Smooth muscle cell (in vitro differentiated cells): Measurements from ENCODE around the gene RBM20. TPM values are rescaled to one million over a fixed set of nuclear protein-coding genes. Genes with fewer than 3 reads are reported as not detected.
A peak's percentile ranks its signal among the peaks of the same experiment; 100 is the strongest.

ENCODE experiments used
- DNase-seq: peaks from one replicate; lab custom pipeline; 2025; ENCODE audit not compliant: unreplicated experiment; lab: John Stamatoyannopoulos, UW
- H2AFZ ChIP-seq: fragments of 200-600 bp; sonication (generic); 2 replicates; pipeline ENCODE4 v1.6.0; 2016; ENCODE audit warnings: antibody characterized with exemption, low read depth, mild to moderate bottlenecking
- H3F3A ChIP-seq: fragments of 200-600 bp; sonication (generic); 2 replicates; pipeline ENCODE4 v1.6.0; 2017; ENCODE audit warnings: antibody characterized with exemption, low read depth
- H3K27ac ChIP-seq: fragments of 200-600 bp; sonication (generic); 2 replicates; pipeline ENCODE4 v1.5.1; 2016; ENCODE audit warnings: low read depth, mild to moderate bottlenecking
- H3K27me3 ChIP-seq: fragments of 200-600 bp; sonication (generic); 2 replicates; pipeline ENCODE4 v1.6.1; 2016; ENCODE audit warnings: low read depth, mild to moderate bottlenecking
- H3K36me3 ChIP-seq: fragments of 200-600 bp; sonication (generic); 2 replicates; pipeline ENCODE4 v1.5.1; 2016; ENCODE audit warnings: low read depth
- H3K4me1 ChIP-seq: fragments of 200-600 bp; sonication (generic); 2 replicates; pipeline ENCODE4 v1.5.1; 2016; ENCODE audit warnings: low read depth
- H3K4me2 ChIP-seq: fragments of 200-600 bp; sonication (generic); 2 replicates; pipeline ENCODE4 v1.6.0; 2016; ENCODE audit warnings: mild to moderate bottlenecking
- H3K4me3 ChIP-seq: fragments of 200-600 bp; sonication (generic); 2 replicates; pipeline ENCODE4 v1.5.1; 2016; ENCODE audit warnings: mild to moderate bottlenecking
- H3K79me2 ChIP-seq: fragments of 200-600 bp; sonication (generic); 2 replicates; pipeline ENCODE4 v1.6.0; 2016; ENCODE audit warnings: low read depth, mild to moderate bottlenecking
- H3K9ac ChIP-seq: fragments of 200-600 bp; sonication (generic); 2 replicates; pipeline ENCODE4 v1.6.0; 2016; ENCODE audit warnings: low read depth
- H3K9me3 ChIP-seq: fragments of 200-600 bp; sonication (generic); replicated peaks from 2 replicates; pipeline ENCODE4 v1.5.1; 2016; ENCODE audit warnings: low read depth
- H4K20me1 ChIP-seq: fragments of 200-600 bp; sonication (generic); 2 replicates; pipeline ENCODE4 v1.6.0; 2016; ENCODE audit warnings: low read depth
- CTCF ChIP-seq: fragments of 200-600 bp; sonication (generic); IDR thresholded peaks from 2 replicates; pipeline ENCODE4 v1.5.1; 2017; ENCODE audit warnings: borderline replicate concordance, mild to moderate bottlenecking, antibody characterized with exemption; ENCODE audit not compliant: insufficient read depth, poor library complexity, severe bottlenecking
- WGBS: methylation state at CpG from one replicate; pipeline ENCODE4 v1.1.7; 2016; ENCODE audit warnings: low lambda C conversion rate; 5-methylcytosine and 5-hydroxymethylcytosine counted together
- polyA plus RNA-seq: library from polyadenylated mRNA; unstranded; fragments of >200 nt; fragmentation: Nextera tagmentation; extraction: Ambion mirVana; gene quantifications from 2 replicates; pipeline ENCODE4 v1.2.1, GENCODE V29; 2016
- total RNA-seq: library from RNA; depleted of rRNA; stranded (reverse); fragments of >200 nt; gene quantifications from 2 replicates; pipeline ENCODE4 v1.2.3, GENCODE V29; 2014

Gene RBM20
- total and polyA plus RNA-seq, 2 experiments from 2014 or later, result 0.09 TPM

DNA sequence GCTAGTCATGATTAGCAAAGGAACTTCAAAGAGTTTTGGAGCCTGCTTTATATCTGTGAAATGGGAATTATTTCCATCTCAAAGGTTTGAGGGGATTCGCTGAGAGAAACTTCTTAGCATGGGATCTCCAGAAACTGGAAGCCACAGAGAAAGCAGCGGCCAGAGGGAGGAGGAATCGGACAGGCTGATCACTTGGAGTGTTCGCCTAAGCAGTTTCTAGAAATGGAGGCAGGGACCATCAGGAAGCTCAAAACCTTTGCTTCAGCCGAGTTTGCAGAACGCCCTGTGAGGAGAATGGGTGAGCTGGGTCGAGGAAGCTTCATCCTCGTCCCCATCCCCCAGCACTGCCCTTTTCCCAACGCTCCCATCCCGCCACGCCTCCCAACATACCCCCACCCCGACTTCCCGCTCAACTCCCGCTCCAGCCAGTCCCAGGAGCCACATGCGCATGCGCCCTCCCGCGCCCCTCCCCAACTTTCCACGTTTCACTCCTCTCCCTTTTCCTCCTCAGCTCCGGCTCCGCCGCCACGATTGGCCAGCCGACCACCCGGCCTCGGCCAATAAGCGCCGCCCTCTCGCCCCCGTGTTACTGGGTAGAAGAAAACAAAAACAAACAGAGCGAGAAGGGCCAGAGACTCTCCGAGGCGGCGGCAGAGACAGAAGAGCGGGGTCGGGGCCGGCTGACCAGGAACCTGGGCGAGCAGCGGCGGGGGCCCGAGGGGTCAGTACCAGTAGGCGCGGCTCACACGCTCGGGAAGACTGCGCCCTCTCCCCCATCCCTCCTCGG lies 227.4 kb downstream of the RBM20 start, which contains the start of gene PDCD4:
Gene PDCD4 (plus strand): TSS at position 631 of the 787 bp plus-strand sequence. CDS start 4,100 bp downstream, outside the sequence.
- Histone ChIP-seq H3F3A (peaks cover 6% of the 10 kb centered on the region), H3K27ac (peak within 1 kb of the TSS; percentile 91), H2AFZ (peak within 1 kb of the TSS; percentile 97), H3K27me3 (no peaks in the 10 kb centered on the region), H3K79me2 (peaks cover 39% of the 10 kb centered on the region), H3K4me2 (peak within 1 kb of the TSS; percentile 96), H4K20me1 (peaks cover 33% of the 10 kb centered on the region), H3K9ac (peak within 1 kb of the TSS; percentile 95), H3K9me3 (no peaks in the 10 kb centered on the region), H3K36me3 (no peaks in the 10 kb centered on the region), H3K4me3 (peak within 1 kb of the TSS; percentile 79), H3K4me1 (peaks cover 27% of the 10 kb centered on the region)
- peak; percentile 97 for DNase-seq
- 3% methylated on average over 42 of the region's 47 CpGs for WGBS
- TF ChIP-seq CTCF, result no peak

DNA sequence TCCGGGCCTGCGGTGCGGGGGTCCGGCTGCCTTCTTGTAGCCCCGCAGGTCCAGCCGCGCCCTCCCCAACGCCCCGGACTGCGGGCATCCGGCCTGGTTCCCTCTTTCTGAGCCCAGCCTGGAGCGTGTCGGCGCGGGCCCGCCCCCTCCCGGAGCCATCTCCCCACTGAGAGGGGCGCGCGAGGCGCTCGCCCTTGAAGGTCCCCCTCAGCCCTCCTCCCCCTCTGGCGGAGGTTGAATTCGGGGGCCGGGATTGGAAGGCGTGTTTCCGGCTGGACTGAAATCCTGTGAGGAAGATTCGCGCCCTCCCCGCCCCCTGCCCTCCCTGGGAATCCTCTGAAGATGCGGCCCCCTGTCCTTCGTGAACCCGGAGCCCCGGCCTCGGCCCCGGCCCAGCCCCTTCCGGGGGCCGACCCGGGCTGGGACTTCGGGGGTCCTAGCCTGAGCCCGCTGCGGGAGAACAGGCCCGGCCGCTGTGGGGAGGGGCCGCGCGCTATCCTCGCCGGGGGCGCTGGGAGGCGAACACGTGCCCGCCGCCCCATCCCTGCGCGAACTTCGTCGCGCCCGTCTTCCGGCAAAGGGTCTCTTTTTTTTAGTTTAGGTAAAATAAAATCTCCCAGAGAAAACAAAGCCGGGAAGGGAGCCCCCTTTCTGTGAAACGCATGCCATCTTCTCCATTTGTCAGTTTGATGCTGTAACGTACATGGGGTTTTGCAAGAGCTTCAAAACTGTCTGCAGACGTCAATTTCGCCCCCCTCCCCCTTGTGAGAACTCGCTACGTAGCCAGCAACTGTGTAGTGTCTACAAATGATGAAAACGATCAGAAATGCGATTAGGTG lies 228.2 kb downstream of the RBM20 start:
- H3K27me3 ChIP-seq, result no peaks in the 10 kb centered on the region
- peak; percentile 9 for TF ChIP-seq CTCF
- peak overlapping the region; percentile 96 for H3K4me2 ChIP-seq
- H3F3A ChIP-seq, result peaks cover 6% of the 10 kb centered on the region
- H3K9me3 ChIP-seq, result no peaks in the 10 kb centered on the region
- peak overlapping the region; percentile 23 for H2AFZ ChIP-seq
- H3K36me3 ChIP-seq, result no peaks in the 10 kb centered on the region
- 1% methylated on average over 45 of the region's 70 CpGs for WGBS
- peak overlapping the region; percentile 79 for H3K4me3 ChIP-seq
- DNase-seq, result peak; percentile 57
- peaks cover 27% of the 10 kb centered on the region for H3K4me1 ChIP-seq
- peaks cover 42% of the 10 kb centered on the region for H4K20me1 ChIP-seq
- peak overlapping the region; percentile 91 for H3K27ac ChIP-seq
- peak overlapping the region; percentile 95 for H3K9ac ChIP-seq
- peaks cover 47% of the 10 kb centered on the region for H3K79me2 ChIP-seq

DNA sequence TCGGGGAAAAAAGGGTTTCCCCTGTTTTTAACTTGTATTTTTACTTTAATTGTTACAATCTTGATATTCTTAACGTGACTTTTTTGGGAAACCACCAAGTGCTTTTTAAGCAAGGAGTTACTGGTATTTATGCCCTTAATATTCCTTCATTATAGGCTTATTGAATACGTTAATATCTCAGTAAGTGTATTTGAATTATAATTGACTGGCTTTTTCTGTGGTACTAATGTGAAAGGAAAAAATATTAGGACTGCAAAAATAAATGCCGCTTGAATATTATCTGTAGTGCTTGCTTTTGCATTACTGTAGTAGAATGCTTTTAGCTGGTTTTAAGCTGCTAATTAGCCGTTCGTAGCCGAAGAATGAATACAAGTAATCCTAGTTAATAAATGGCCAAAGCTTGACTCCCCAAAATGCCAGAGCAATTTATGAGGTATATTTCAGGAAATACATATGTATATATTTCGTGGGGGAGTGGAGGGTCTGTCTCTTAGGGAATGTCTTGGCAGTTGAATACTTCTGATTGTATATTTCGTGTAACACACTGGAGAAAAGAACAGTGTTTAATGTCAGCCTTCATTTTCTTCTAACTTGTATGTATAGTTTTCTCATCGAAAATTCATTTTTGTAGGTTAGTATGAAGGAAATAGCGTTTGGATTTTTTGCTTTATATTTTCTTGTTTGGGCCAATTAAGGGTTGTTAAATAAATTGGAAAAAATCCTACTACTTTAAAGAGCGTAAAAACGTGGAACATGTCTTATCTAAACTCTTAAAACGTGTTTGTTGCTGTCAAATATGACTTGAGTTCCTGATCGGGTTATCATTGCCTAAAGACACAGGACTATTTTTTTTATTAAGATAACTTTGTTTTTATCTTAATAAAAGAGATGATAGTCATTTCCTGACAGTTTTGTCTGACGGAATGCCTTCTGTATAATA lies 229.1 kb downstream of the RBM20 start:
- peaks cover 50% of the 10 kb centered on the region for H4K20me1 ChIP-seq

More for the DNA sequence above, 229.1 kb downstream of the RBM20 start:
- Histone ChIP-seq H3K36me3 (no peaks in the 10 kb centered on the region), H2AFZ (peak overlapping the region; percentile 23), H3K27me3 (no peaks in the 10 kb centered on the region), H3F3A (no peaks in the 10 kb centered on the region), H3K9me3 (no peaks in the 10 kb centered on the region), H3K79me2 (peaks cover 56% of the 10 kb centered on the region), H3K4me1 (peaks cover 27% of the 10 kb centered on the region), H3K4me3 (peak overlapping the region; percentile 79), H3K4me2 (peak overlapping the region; percentile 96), H3K27ac (peak overlapping the region; percentile 91), H3K9ac (peak overlapping the region; percentile 95)
- no peak for TF ChIP-seq CTCF
- DNase-seq, result no peak
- WGBS, result 13% methylated on average over 16 of the region's 16 CpGs
